ENCODE results near the gene HEMK1. TPM values are rescaled to one million over a fixed set of nuclear protein-coding genes. Genes with fewer than 3 reads are reported as not detected.

HEMK1 gene
- total RNA-seq, 1 donor from 2014 or later = 16.1 TPM

DNA sequence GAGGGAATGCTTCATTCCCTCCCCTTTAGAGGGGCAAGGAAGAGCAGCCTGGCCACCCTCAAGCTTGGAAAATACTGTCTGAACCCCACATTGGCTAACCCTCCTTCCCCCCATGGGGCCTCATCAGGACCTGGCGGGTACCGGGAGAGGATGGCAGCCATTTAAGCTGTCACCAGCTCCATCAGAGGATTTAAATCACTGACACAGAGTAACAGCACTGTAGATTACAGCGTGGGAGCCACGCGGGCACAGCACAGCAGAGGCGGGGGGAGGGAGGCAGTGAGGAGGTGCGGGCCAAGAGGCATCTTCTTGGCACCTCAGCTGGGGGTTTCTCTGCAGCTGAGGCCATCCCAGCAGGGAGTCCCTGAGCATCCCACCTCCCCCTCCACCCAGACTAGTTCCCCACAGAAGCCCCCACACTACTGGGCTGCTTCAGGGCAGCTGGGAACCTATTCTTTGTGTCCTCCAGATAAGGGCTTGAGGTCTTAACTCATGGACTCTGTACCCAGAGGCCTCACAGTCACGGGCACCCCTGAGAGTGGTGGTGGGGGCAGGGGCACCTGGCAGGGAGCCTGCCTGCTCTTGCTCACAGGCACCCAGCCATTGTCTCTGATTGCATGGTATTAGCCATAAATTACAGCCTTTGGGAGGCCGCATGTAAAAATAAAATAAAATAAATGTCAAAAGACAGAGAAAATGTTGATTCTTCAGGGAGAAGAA, 44.0 kb upstream of the HEMK1 start:
- DNase-seq = no peak

DNA sequence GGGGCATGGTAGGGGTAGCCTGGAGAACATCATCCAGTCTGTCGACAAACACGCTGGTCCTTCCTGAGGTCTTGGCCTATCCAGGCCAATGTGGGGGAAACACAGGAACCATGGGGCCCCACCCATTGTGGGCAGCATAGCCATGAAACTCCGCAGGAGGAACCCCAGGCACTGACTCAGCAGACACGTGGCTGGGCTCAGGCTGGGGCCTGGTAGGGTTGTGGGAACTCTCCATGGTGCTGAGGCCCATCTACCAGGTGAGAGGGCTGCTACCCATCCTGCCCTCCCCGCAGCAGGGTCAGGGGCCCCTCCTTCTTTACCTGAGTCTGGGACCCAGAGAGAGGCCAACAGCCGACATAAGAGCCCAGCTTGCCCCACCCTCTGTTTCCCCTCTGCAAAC, 43.3 kb upstream of the HEMK1 start:
- DNase-seq = peak; percentile 42
- intact Hi-C loops (cut with micrococcal nuclease) = no loop called here
- TF ChIP-seq, protein P1, sequence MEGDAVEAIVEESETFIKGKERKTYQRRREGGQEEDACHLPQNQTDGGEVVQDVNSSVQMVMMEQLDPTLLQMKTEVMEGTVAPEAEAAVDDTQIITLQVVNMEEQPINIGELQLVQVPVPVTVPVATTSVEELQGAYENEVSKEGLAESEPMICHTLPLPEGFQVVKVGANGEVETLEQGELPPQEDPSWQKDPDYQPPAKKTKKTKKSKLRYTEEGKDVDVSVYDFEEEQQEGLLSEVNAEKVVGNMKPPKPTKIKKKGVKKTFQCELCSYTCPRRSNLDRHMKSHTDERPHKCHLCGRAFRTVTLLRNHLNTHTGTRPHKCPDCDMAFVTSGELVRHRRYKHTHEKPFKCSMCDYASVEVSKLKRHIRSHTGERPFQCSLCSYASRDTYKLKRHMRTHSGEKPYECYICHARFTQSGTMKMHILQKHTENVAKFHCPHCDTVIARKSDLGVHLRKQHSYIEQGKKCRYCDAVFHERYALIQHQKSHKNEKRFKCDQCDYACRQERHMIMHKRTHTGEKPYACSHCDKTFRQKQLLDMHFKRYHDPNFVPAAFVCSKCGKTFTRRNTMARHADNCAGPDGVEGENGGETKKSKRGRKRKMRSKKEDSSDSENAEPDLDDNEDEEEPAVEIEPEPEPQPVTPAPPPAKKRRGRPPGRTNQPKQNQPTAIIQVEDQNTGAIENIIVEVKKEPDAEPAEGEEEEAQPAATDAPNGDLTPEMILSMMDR (IDR thresholded peaks at IDR 0.05; ENCODE audit: borderline replicate concordance) = no peak
- H3K4me3 ChIP-seq = no peak overlapping the region
- no peaks in the 10 kb centered on the region for H3K9me3 ChIP-seq (replicated peaks)
- peaks cover 17% of the 10 kb centered on the region for H3K27me3 ChIP-seq (ENCODE audit: low read depth)
- H3K27ac ChIP-seq (replicated peaks) = no peak overlapping the region
- no peaks in the 10 kb centered on the region for H3K4me1 ChIP-seq
- no peaks in the 10 kb centered on the region for H3K36me3 ChIP-seq

More for the DNA sequence above, 44.0 kb upstream of the HEMK1 start:
- H3K27ac ChIP-seq (replicated peaks) = no peak overlapping the region
- H3K9me3 ChIP-seq (replicated peaks) = no peaks in the 10 kb centered on the region
- no peaks in the 10 kb centered on the region for H3K36me3 ChIP-seq
- TF ChIP-seq, protein P1 (IDR thresholded peaks at IDR 0.05; ENCODE audit: borderline replicate concordance) = no peak
- peaks cover 10% of the 10 kb centered on the region for H3K27me3 ChIP-seq (ENCODE audit: low read depth)
- no peak overlapping the region for H3K4me3 ChIP-seq
- H3K4me1 ChIP-seq = no peaks in the 10 kb centered on the region
- intact Hi-C loops (cut with micrococcal nuclease) = no loop called here

DNA sequence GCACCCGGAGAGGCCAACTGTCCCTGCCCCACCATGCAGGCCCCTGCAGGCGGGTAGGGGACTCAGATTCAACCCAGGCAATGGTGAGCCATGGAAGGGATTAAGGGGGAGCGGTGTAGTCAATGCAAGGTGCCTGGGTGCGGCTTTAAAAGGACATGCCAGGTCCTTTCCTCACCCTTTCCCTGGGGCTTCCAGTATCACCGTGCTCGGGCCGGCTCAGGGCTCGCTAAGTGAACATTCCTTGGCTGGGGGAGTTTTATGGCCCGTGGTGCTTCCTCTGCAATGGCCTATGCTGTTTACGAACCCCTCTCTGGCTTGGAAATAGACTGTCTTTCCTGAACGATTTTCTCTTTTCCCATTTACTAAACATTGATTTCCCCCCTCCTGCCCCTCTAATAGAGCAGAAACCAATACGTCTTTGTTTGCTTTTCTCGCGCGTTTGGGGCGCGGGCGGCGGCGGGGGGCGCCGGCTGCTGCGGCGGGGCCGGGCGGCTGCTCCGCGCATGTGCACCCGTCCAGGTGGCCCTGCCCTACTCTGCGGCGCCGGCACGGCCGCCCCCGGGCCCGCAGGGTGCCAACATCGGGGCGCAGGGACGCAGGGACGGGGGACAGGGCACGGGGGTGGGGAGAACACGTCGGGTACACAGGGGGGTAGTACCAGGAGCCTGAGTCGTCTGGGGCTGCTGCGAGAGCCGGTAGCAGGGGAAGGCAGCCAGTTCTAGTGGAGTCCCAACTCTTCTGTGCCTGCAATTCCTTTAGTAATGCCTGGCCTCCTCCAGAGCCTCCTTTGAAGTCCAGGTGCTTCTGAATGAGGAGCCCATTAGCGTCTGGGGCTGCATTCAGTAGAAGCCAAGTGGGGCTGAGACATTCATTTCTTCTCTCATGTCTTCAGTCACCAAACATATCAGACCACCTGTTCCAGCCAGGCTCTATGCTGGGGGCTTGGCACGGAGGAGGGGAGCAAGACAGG, 39.0 kb upstream of the HEMK1 start:
- TF ChIP-seq, protein P1 (IDR thresholded peaks at IDR 0.05; ENCODE audit: borderline replicate concordance) = no peak

DNA sequence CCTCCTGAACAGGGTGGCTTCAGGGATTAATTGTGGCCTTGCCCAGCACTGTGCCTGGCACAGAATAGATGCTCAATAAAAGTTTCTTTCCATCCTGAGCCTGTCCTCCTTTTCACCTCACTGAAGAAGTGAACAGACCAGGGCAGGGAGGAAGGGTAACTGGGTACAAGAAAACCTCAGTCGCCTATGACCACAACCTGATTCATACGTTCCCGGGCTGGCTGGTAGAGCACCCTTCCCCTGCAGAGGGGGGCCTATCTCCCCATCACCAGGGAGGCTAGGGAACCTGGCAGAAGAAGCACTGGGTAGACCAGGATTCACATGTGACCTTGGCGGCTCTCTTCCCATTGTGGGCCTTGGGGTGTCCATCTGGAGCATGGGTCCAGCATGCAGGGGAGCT, 38.1 kb upstream of the HEMK1 start:
- no peaks in the 10 kb centered on the region for H3K4me1 ChIP-seq
- intact Hi-C loops (cut with micrococcal nuclease) = no loop called here
- peaks cover 17% of the 10 kb centered on the region for H3K27me3 ChIP-seq (ENCODE audit: low read depth)
- no peak for DNase-seq
- H3K9me3 ChIP-seq (replicated peaks) = no peaks in the 10 kb centered on the region
- H3K27ac ChIP-seq (replicated peaks) = no peak overlapping the region
- TF ChIP-seq, protein P1 (IDR thresholded peaks at IDR 0.05; ENCODE audit: borderline replicate concordance) = no peak
- H3K4me3 ChIP-seq = no peak overlapping the region
- no peaks in the 10 kb centered on the region for H3K36me3 ChIP-seq

More for the DNA sequence above, 39.0 kb upstream of the HEMK1 start:
- H3K27me3 ChIP-seq (ENCODE audit: low read depth) = peaks cover 17% of the 10 kb centered on the region
- no peak for DNase-seq
- no peak overlapping the region for H3K27ac ChIP-seq (replicated peaks)
- no peaks in the 10 kb centered on the region for H3K36me3 ChIP-seq
- no peaks in the 10 kb centered on the region for H3K4me1 ChIP-seq
- H3K4me3 ChIP-seq = peak overlapping the region; percentile 39
- intact Hi-C loops (cut with micrococcal nuclease) = no loop called here
- no peaks in the 10 kb centered on the region for H3K9me3 ChIP-seq (replicated peaks)

DNA sequence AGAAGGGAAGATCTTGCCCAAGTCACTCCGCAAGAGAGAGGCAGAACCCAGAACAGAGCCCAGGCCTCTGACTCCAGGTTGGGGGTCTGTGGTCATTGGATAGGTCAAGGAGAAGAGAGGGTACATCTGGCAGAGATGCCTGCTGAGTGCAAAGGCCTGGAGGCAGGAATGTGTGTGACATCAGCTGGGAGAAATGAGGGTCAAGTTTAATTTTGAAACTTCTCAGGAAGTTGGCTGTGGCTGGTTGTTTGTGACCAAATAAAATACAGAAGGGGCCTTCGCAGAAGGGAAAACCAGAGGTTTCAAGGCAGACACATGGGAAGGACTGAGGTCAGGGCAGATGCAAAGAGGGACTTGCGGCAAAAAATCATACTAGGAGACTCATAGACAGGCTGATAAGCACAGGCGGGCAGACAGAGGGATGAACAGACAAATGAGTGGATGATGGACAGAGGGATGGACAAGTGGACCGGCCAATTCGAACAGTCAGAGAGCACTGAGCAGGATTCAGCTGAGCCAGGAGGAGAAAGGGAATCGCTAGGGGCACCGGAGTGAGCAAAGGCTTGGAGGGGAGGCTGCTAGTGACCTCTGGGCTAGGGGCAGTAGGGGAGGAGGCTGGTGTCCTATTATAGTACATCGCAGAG, 37.1 kb upstream of the HEMK1 start:
- H3K27ac ChIP-seq (replicated peaks) = peak overlapping the region; percentile 30
- intact Hi-C loops (cut with micrococcal nuclease) = no loop called here

More for the DNA sequence above, 37.1 kb upstream of the HEMK1 start:
- TF ChIP-seq, protein P1 (IDR thresholded peaks at IDR 0.05; ENCODE audit: borderline replicate concordance) = no peak
- no peaks in the 10 kb centered on the region for H3K36me3 ChIP-seq
- H3K9me3 ChIP-seq (replicated peaks) = no peaks in the 10 kb centered on the region
- H3K27me3 ChIP-seq (ENCODE audit: low read depth) = peaks cover 23% of the 10 kb centered on the region
- DNase-seq = no peak
- H3K4me1 ChIP-seq = no peaks in the 10 kb centered on the region
- H3K4me3 ChIP-seq = no peak overlapping the region
